ENCODE measurements around the gene PTPN3. TPM values are rescaled to one million over a fixed set of nuclear protein-coding genes. Genes with fewer than 3 reads are reported as not detected.
A peak's percentile ranks its signal among the peaks of the same experiment; 100 is the strongest.

The PTPN3 gene
- total RNA-seq, 4 donors from 2014 or later = 31.6 to 64.0 (median 38.7) TPM

GRCh38 chr9:109335121-109335520 is 163.0 kb downstream of the PTPN3 start:
- Histone ChIP-seq H3K9me3 (no peaks in the 10 kb centered on the region), H3K4me3 (no peak overlapping the region), H3K4me1 (peaks cover 26% of the 10 kb centered on the region), H3K27ac (no peak overlapping the region), H3K36me3 (no peaks in the 10 kb centered on the region), H3K27me3 (no peaks in the 10 kb centered on the region)
- 67% methylated on average over 7 of the region's 7 CpGs for WGBS
- peak in 1 of 2 donors; percentile 18 for DNase-seq (ENCODE audit: low spot score in 2 of 2)
- TF ChIP-seq POLR2AphosphoS5 (IDR thresholded peaks at IDR 0.05) (no peak), CTCF (IDR thresholded peaks at IDR 0.05) (no peak), EP300 (IDR thresholded peaks at IDR 0.05) (no peak), POLR2A (IDR thresholded peaks at IDR 0.05) (no peak)

DNA sequence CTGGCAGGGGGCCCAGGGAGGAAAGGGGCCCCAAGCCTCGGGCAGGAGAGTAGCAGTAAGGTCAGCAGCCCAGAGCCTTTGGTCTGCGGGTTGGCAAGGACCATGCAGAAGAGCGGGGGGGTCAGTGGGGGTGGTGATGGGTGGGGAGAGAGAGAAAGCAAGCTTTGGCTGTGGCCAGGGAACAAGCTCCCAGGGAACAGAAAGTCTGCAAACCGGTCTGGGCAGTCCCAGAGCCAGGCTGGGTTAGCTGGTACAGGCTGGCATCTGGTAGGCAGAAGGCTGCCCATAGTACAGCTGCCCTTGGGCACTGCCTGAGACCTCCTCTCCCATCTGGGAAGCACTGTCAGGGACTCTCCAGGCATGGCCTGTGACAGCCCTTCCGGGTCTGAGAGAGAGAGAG is 166.8 kb downstream of the PTPN3 start:
- Histone ChIP-seq H3K9me3 (no peaks in the 10 kb centered on the region), H3K4me1 (peaks cover 43% of the 10 kb centered on the region), H3K4me3 (no peak overlapping the region), H3K36me3 (no peaks in the 10 kb centered on the region), H3K27ac (peak overlapping the region; percentile 92), H3K27me3 (no peaks in the 10 kb centered on the region)
- TF ChIP-seq POLR2AphosphoS5 (IDR thresholded peaks at IDR 0.05) (peak in 2 of 3 donors; percentile 31 to 53), POLR2A (IDR thresholded peaks at IDR 0.05) (no peak)
- peak in 1 of 2 donors; percentile 80 for DNase-seq (ENCODE audit: low spot score in 2 of 2)
- 35% methylated on average over 5 of the region's 5 CpGs for WGBS

DNA sequence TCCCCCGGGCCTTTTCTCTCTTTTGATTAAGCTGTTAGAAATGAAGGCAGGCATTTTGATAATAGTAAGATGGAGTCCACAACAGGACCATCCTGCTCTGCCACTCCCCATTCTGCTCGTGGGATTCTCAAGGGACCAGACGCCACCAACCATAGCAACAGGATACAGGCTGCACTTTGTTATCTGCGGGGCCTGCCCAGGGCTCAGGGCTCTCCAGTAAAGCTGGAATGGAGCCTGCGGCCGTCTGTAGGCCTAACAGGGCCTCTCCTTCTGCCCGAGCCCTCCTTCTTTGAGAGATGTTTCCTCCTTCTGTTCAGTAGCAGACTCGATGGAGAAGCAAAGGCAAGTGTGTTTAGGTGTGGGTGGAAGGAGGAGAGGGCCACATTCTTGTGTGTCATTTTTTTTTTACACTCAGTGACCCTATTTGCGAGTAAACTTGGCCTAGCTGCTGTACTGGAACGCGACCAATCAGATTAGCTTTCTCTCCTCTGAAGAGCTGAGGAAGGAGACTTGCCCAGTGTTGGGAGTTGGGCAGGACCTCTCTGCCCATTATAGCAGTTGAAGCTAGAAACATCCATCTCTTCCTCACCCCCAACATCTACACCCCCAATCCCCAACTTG is 168.4 kb downstream of the PTPN3 start:
- Histone ChIP-seq H3K36me3 (no peaks in the 10 kb centered on the region), H3K4me1 (peaks cover 40% of the 10 kb centered on the region), H3K27ac (peak overlapping the region; percentile 92), H3K4me3 (no peak overlapping the region), H3K27me3 (no peaks in the 10 kb centered on the region), H3K9me3 (no peaks in the 10 kb centered on the region)
- 20% methylated on average over 11 of the region's 11 CpGs for WGBS
- DNase-seq (ENCODE audit: low spot score in 2 of 2) = no peak
- no peak for TF ChIP-seq CTCF (IDR thresholded peaks at IDR 0.05)
- no peak for TF ChIP-seq POLR2A (IDR thresholded peaks at IDR 0.05)
- TF ChIP-seq POLR2AphosphoS5 (IDR thresholded peaks at IDR 0.05) = no peak
- no peak for TF ChIP-seq EP300 (IDR thresholded peaks at IDR 0.05)

DNA sequence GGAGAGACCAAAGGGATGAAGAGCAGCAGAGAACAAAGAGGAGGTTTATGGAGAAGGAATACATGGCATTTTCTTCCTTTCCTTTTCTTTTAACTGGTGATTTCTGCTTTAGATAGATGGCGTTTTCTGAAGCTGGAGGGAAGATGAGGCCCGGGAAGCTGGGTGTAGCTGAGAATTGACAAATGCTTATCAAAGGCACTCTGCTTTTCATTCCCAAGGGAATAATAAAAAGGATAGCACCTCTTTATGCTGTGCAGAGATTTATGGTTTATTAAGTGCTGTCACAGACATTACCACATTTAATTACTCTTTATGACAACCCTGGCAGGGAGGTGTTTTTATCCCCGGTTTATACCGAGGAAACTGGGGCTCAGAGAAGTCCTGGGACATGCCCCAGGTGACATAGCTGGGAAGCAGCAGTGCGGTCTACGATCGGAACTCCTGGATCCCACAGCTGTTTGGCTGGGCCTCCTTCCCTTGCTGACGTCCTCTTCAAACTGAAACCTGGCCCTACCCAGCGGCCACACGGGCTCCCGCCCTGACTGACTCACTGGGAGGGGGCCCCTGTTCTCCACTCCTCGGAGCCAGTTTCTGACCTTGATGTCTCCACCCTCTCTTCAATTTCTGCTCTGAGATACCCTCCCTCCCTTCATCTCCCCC is 169.0 kb downstream of the PTPN3 start:
- TF ChIP-seq POLR2A (IDR thresholded peaks at IDR 0.05) (no peak), POLR2AphosphoS5 (IDR thresholded peaks at IDR 0.05) (peak in 1 of 3 donors; percentile 6)
- no peaks in the 10 kb centered on the region for H3K27me3 ChIP-seq
- WGBS = 33% methylated on average over 12 of the region's 12 CpGs
- H3K4me1 ChIP-seq = peaks cover 40% of the 10 kb centered on the region
- peak; percentile 73 to 87 for DNase-seq (ENCODE audit: low spot score in 2 of 2)
- H3K9me3 ChIP-seq = no peaks in the 10 kb centered on the region
- H3K27ac ChIP-seq = peak overlapping the region; percentile 92
- no peaks in the 10 kb centered on the region for H3K36me3 ChIP-seq
- H3K4me3 ChIP-seq = no peak overlapping the region

Other genes starting within 250 kb of the PTPN3 start
- gene EPB41L4B, start 177.2 kb downstream of the PTPN3 start, total RNA-seq = 10 to 100 TPM; 22.4 to 27.4 (median 25.1) TPM